Measurements from ENCODE around the gene STAB2. TPM values are rescaled to one million over a fixed set of nuclear protein-coding genes. Genes with fewer than 3 reads are reported as not detected.

The STAB2 gene
- total RNA-seq, 4 donors from 2014 or later = 0.27 to 6.5 (median 1.2) TPM

- H3K27me3 ChIP-seq = no peaks in the 10 kb centered on the region
- peaks cover 9 to 18% of the 10 kb centered on the region in 2 donors for H3K4me1 ChIP-seq
- no peak for DNase-seq
- no peak for TF ChIP-seq POLR2A (IDR thresholded peaks at IDR 0.05)
- no peak for TF ChIP-seq CTCF (IDR thresholded peaks at IDR 0.05)
- H3K27ac ChIP-seq = no peak overlapping the region
- WGBS, 2 donors = 94 to 95% methylated on average over 9 to 11 of the region's 11 CpGs
- no peaks in the 10 kb centered on the region for H3K36me3 ChIP-seq
- H3K9me3 ChIP-seq = no peaks in the 10 kb centered on the region
- no peak overlapping the region for H3K4me3 ChIP-seq (replicated peaks in 1 of 3)
- intact Hi-C loops (cut with DNase I) = no loop called here
Observed at GRCh38 chr12:103801709-103802585, 214.9 kb downstream of the STAB2 start.

GRCh38 chr12:103802586-103802886, 215.5 kb downstream of the STAB2 start:
- TF ChIP-seq POLR2A (IDR thresholded peaks at IDR 0.05) (no peak), CTCF (IDR thresholded peaks at IDR 0.05) (no peak)
- H3K27ac ChIP-seq = no peak overlapping the region
- H3K27me3 ChIP-seq = no peaks in the 10 kb centered on the region
- H3K36me3 ChIP-seq = no peaks in the 10 kb centered on the region
- H3K9me3 ChIP-seq = no peaks in the 10 kb centered on the region
- 100% methylated on average over 1 of the region's 1 CpG for WGBS, 2 donors
- H3K4me1 ChIP-seq = peaks cover 9 to 18% of the 10 kb centered on the region in 2 donors
- DNase-seq = no peak
- intact Hi-C loops (cut with DNase I) = no loop called here
- H3K4me3 ChIP-seq (replicated peaks in 1 of 3) = no peak overlapping the region

- WGBS, 2 donors = 94 to 98% methylated on average over 1 of the region's 1 CpG
- no peaks in the 10 kb centered on the region for H3K36me3 ChIP-seq
- TF ChIP-seq POLR2A (IDR thresholded peaks at IDR 0.05) (no peak), CTCF (IDR thresholded peaks at IDR 0.05) (no peak)
- DNase-seq = no peak
- intact Hi-C loops (cut with DNase I) = no loop called here
- H3K4me3 ChIP-seq (replicated peaks in 1 of 3) = no peak overlapping the region
- peaks cover 9 to 18% of the 10 kb centered on the region in 2 donors for H3K4me1 ChIP-seq
- no peaks in the 10 kb centered on the region for H3K27me3 ChIP-seq
- no peaks in the 10 kb centered on the region for H3K9me3 ChIP-seq
- no peak overlapping the region for H3K27ac ChIP-seq
Observed at GRCh38 chr12:103803847-103804246, 216.8 kb downstream of the STAB2 start.

- H3K36me3 ChIP-seq = no peaks in the 10 kb centered on the region
- TF ChIP-seq CTCF (IDR thresholded peaks at IDR 0.05) (no peak), POLR2A (IDR thresholded peaks at IDR 0.05) (no peak)
Observed at GRCh38 chr12:103805655-103806360, 218.7 kb downstream of the STAB2 start.

GRCh38 chr12:103806803-103807202, 219.7 kb downstream of the STAB2 start:
- DNase-seq = no peak
- no peak overlapping the region for H3K4me3 ChIP-seq (replicated peaks in 1 of 3)
- no peaks in the 10 kb centered on the region for H3K36me3 ChIP-seq
- H3K27me3 ChIP-seq = no peaks in the 10 kb centered on the region
- H3K9me3 ChIP-seq = no peaks in the 10 kb centered on the region
- TF ChIP-seq POLR2A (IDR thresholded peaks at IDR 0.05) (no peak), CTCF (IDR thresholded peaks at IDR 0.05) (no peak)
- WGBS, 2 donors = 87 to 91% methylated on average over 4 of the region's 4 CpGs
- intact Hi-C loops (cut with DNase I) = no loop called here
- no peak overlapping the region for H3K27ac ChIP-seq
- no peaks in the 10 kb centered on the region for H3K4me1 ChIP-seq

More at GRCh38 chr12:103805655-103806360, 218.7 kb downstream of the STAB2 start:
- Histone ChIP-seq H3K27me3 (no peaks in the 10 kb centered on the region), H3K27ac (no peak overlapping the region), H3K4me1 (peaks cover under 1 to 3% of the 10 kb centered on the region in 2 donors), H3K9me3 (no peaks in the 10 kb centered on the region), H3K4me3 (replicated peaks in 1 of 3) (no peak overlapping the region)
- DNase-seq = no peak
- intact Hi-C loops (cut with DNase I) = no loop called here
- 91% methylated on average over 5 of the region's 5 CpGs for whole genome bisulfite sequencing, 2 donors

All from thyroid gland (tissue), 4 donors.